ENCODE data around the gene CLDN22. TPM values are rescaled to one million over a fixed set of nuclear protein-coding genes. Genes with fewer than 3 reads are reported as not detected.

CLDN22 gene
- total and polyA plus RNA-seq, 2 donors (not counting 1 experiment from before 2014, with no cell fraction given) = not detected

GRCh38 chr4:183343730-183344129 lies 23.7 kb upstream of the CLDN22 start:
- H3K27me3 Mint-ChIP-seq = peaks cover 14% of the 10 kb centered on the region
- no peak for ATAC-seq (ENCODE audit: low read depth)

More at GRCh38 chr4:183343730-183344129, 23.7 kb upstream of the CLDN22 start:
- Mint-ChIP-seq H3K4me1 (peaks cover 6% of the 10 kb centered on the region), H3K4me3 (no peak overlapping the region), H3K27ac (no peak overlapping the region), H3K9me3 (ENCODE audit: insufficient read depth) (no peaks in the 10 kb centered on the region)
- Histone ChIP-seq H3K27me3 (replicated peaks in 1 of 4; ENCODE audit: control extremely low read depth in 1 of 4, control insufficient read depth in 3 of 4, insufficient read depth in 4 of 4, low read length in 3 of 4) (peaks cover 0 to 17% (median 0%) of the 10 kb centered on the region in 4 experiments), H3K79me2 (ENCODE audit: control insufficient read depth, insufficient read depth, low read length) (no peaks in the 10 kb centered on the region), H3K4me2 (replicated peaks; ENCODE audit: low read depth, low read length, poor library complexity, severe bottlenecking) (no peak overlapping the region), H3K36me3 (replicated peaks in 1 of 2; ENCODE audit: control extremely low read depth in 1 of 2, control insufficient read depth in 1 of 2, extremely low read depth in 1 of 2, insufficient read depth in 2 of 2, low read length in 1 of 2) (no peaks in the 10 kb centered on the region), H3K9me3 (ENCODE audit: control extremely low read depth in 1 of 3, control insufficient read depth in 2 of 3, insufficient read depth in 1 of 3, low read length in 2 of 3) (no peaks in the 10 kb centered on the region), H3K27ac (ENCODE audit: low read length in 2 of 2) (no peak overlapping the region), H2AFZ (ENCODE audit: insufficient read depth, low read depth, low read length, poor library complexity, severe bottlenecking) (no peak overlapping the region), H3K4me3 (ENCODE audit: control extremely low read depth in 1 of 5, extremely low read depth in 1 of 5, insufficient read depth in 1 of 5, low read depth in 2 of 5, low read length in 4 of 5) (no peak overlapping the region), H3K9ac (ENCODE audit: low read length) (no peak overlapping the region), H3K4me1 (ENCODE audit: control insufficient read depth in 2 of 2, insufficient read depth in 2 of 2, low read length in 2 of 2) (peaks cover 0 to 4% of the 10 kb centered on the region in 2 donors), H4K20me1 (ENCODE audit: control insufficient read depth, insufficient read depth, low read length, poor library complexity, severe bottlenecking) (no peaks in the 10 kb centered on the region)
- POLR2A ChIA-PET = no interaction called here
- DNase-seq = no peak
- intact Hi-C loops (cut with micrococcal nuclease) = no loop called here
- CTCF ChIA-PET = no interaction called here
- 90% methylated on average over 6 of the region's 7 CpGs for WGBS (ENCODE audit: insufficient coverage)
- TF ChIP-seq, protein P1, sequence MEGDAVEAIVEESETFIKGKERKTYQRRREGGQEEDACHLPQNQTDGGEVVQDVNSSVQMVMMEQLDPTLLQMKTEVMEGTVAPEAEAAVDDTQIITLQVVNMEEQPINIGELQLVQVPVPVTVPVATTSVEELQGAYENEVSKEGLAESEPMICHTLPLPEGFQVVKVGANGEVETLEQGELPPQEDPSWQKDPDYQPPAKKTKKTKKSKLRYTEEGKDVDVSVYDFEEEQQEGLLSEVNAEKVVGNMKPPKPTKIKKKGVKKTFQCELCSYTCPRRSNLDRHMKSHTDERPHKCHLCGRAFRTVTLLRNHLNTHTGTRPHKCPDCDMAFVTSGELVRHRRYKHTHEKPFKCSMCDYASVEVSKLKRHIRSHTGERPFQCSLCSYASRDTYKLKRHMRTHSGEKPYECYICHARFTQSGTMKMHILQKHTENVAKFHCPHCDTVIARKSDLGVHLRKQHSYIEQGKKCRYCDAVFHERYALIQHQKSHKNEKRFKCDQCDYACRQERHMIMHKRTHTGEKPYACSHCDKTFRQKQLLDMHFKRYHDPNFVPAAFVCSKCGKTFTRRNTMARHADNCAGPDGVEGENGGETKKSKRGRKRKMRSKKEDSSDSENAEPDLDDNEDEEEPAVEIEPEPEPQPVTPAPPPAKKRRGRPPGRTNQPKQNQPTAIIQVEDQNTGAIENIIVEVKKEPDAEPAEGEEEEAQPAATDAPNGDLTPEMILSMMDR (IDR thresholded peaks at IDR 0.05) = no peak
- no peak for TF ChIP-seq EZH2 (IDR thresholded peaks at IDR 0.05; ENCODE audit: borderline replicate concordance, insufficient read depth, low read depth, low read length, poor library complexity, severe bottlenecking)

Data from B cell (primary cell).